Measurements from ENCODE around the gene LBHD2. TPM values are rescaled to one million over a fixed set of nuclear protein-coding genes. Genes with fewer than 3 reads are reported as not detected.
"Not testable (repeated sequence)": the region's sequence is repeated elsewhere in the genome, so short reads cannot be mapped to it uniquely, and the experiment has no call there.

Gene LBHD2
- total RNA-seq, 1 donor from 2014 or later: not detected

GRCh38 chr14:103115845-103116572 is 32.0 kb downstream of the LBHD2 start:
- no peak for DNase-seq (ENCODE audit: extremely low spot score, unreplicated experiment)
- peaks cover 8% of the 10 kb centered on the region for H3K4me1 Mint-ChIP-seq (ENCODE audit: unreplicated experiment)
- no peak for TF ChIP-seq CTCF (conservative IDR thresholded peaks at IDR 0.05)
- H3K27me3 Mint-ChIP-seq: no peaks in the 10 kb centered on the region
- H3K9me3 Mint-ChIP-seq: no peaks in the 10 kb centered on the region
- H3K36me3 Mint-ChIP-seq: no peaks in the 10 kb centered on the region
- no peak overlapping the region for H3K4me3 Mint-ChIP-seq
- H3K27ac Mint-ChIP-seq: no peak overlapping the region

- Mint-ChIP-seq H3K9me3 (no peaks in the 10 kb centered on the region), H3K27ac (no peak overlapping the region), H3K27me3 (no peaks in the 10 kb centered on the region), H3K4me3 (no peak overlapping the region), H3K36me3 (no peaks in the 10 kb centered on the region), H3K4me1 (ENCODE audit: unreplicated experiment) (peaks cover 8% of the 10 kb centered on the region)
- TF ChIP-seq CTCF (conservative IDR thresholded peaks at IDR 0.05): no peak
- no peak for DNase-seq (ENCODE audit: extremely low spot score, unreplicated experiment)
These were observed 32.6 kb downstream of the LBHD2 start for GRCh38 chr14:103116636-103117035.

- not testable (repeated sequence) for DNase-seq (ENCODE audit: extremely low spot score, unreplicated experiment); H3K36me3 Mint-ChIP-seq; H3K27me3 Mint-ChIP-seq; H3K27ac Mint-ChIP-seq; H3K9me3 Mint-ChIP-seq; H3K4me3 Mint-ChIP-seq
- peaks cover 13% of the 10 kb centered on the region for H3K4me1 Mint-ChIP-seq (ENCODE audit: unreplicated experiment)
These were observed 33.5 kb downstream of the LBHD2 start for GRCh38 chr14:103117499-103117898.

GRCh38 chr14:103118018-103118662 is 34.1 kb downstream of the LBHD2 start:
- H3K9me3 Mint-ChIP-seq: no peaks in the 10 kb centered on the region
- DNase-seq (ENCODE audit: extremely low spot score, unreplicated experiment): no peak
- peaks cover 3% of the 10 kb centered on the region for H3K27me3 Mint-ChIP-seq

GRCh38 chr14:103118663-103119404 is 34.8 kb downstream of the LBHD2 start:
- Mint-ChIP-seq H3K27me3 (peaks cover 3% of the 10 kb centered on the region), H3K27ac (no peak overlapping the region), H3K4me1 (ENCODE audit: unreplicated experiment) (peaks cover 13% of the 10 kb centered on the region), H3K9me3 (no peaks in the 10 kb centered on the region), H3K4me3 (no peak overlapping the region), H3K36me3 (no peaks in the 10 kb centered on the region)
- TF ChIP-seq CTCF (conservative IDR thresholded peaks at IDR 0.05): no peak
- no peak for DNase-seq (ENCODE audit: extremely low spot score, unreplicated experiment)

More at GRCh38 chr14:103118018-103118662, 34.1 kb downstream of the LBHD2 start:
- no peak for TF ChIP-seq CTCF (conservative IDR thresholded peaks at IDR 0.05)
- Mint-ChIP-seq H3K27ac (no peak overlapping the region), H3K36me3 (no peaks in the 10 kb centered on the region), H3K4me3 (no peak overlapping the region), H3K4me1 (ENCODE audit: unreplicated experiment) (peaks cover 13% of the 10 kb centered on the region)

GRCh38 chr14:103119527-103119926 is 35.5 kb downstream of the LBHD2 start:
- H3K27me3 Mint-ChIP-seq; H3K36me3 Mint-ChIP-seq; H3K27ac Mint-ChIP-seq; DNase-seq (ENCODE audit: extremely low spot score, unreplicated experiment); H3K4me3 Mint-ChIP-seq; H3K9me3 Mint-ChIP-seq: not testable (repeated sequence)
- peaks cover 13% of the 10 kb centered on the region for H3K4me1 Mint-ChIP-seq (ENCODE audit: unreplicated experiment)

All from type B pancreatic cell (in vitro differentiated cells).